NCI-H2081 (cell line): ENCODE data around the gene CYP27C1.
A peak's percentile ranks its signal among the peaks of the same experiment; 100 is the strongest.
"Not testable (repeated sequence)": the region's sequence is repeated elsewhere in the genome, so short reads cannot be mapped to it uniquely, and the experiment has no call there.

Experiments used
- DNase-seq, 2 experiments: peaks; one replicate each; lab custom pipeline; 2025; lab: John Stamatoyannopoulos, UW

The CYP27C1 gene

DNA sequence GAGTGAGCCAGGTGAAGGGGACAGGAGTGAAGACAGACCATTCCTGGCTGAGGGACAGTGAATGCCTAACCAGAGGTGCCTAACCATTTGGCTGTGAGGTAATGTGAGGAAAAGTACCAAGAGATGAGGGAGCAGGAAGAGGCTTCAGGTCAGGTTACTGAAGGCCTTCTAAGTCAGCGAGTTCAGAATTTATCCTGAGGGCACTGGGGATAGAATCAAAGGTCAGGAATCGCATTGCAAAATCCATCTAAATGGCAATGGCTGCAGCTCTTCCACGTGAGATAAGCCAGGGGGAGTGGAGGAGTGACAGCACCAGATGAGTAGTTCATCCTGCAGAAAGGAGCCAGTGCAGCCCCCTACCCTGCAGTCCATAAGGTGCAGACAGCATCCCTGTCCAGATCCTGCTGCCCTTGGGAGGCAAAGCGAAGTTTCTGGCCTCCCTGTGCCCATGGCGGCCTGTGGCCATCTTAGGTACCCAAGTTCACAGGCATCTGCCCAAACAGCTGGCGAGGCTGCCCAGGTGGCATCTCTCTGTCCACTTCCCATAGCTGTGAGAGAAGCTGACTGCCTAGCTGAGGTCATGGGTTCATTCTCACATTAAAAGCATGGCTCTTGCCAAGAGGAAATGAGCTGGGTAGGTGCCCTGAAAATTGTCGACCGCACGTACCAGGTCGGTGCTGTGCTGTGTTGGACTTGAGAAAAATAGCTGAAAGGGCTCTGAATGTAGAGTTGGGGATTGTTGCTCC is 49.5 kb downstream of the CYP27C1 start:
- no peak for DNase-seq

DNA sequence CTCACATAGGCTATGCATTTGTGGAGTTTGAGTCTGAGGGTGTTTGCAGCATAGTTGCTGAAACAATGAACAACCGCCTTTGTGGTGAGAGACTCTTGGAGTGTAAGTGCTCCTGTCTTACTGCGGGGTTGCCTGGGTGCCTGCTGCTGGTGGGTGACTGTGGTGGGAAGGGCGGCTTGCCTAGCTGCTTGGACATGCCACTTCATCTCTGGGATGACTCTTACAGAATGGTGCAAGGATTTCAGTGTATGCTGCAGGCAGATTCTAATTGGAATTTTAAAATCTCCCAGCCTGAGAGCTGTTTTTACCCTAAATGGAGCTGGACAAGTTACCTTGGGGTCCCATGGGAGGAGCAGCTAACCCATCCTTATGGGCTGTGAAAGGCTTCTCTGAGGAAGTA is 50.1 kb downstream of the CYP27C1 start:
- DNase-seq, result no peak

DNA sequence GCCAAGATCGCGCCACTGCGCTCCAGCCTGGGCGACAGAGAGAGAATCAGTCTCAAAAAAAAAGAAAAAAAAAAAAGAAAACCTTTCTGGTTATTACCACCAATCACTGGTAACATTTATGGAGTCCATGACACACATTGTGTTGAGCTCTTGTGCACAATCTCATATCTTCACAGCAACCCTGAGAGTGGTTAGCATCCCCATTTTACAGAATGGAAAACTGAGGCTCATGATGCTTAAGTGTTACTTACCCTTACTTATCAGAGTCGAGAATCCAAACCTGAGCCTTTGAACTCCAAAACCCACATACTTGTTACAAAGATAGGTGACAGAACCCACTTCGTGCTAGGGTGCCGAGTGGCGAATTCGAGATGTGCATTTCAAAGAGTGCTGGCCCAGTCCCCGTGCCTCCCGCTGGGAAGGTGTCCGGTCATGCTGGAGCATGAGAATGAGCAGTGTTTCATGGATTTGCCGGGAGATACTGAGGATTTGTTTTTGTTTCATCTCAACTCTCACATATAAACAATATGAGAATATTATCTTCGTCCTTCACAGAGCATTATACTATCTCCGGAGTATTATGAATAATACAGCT is 50.9 kb downstream of the CYP27C1 start:
- DNase-seq, result no peak

DNA sequence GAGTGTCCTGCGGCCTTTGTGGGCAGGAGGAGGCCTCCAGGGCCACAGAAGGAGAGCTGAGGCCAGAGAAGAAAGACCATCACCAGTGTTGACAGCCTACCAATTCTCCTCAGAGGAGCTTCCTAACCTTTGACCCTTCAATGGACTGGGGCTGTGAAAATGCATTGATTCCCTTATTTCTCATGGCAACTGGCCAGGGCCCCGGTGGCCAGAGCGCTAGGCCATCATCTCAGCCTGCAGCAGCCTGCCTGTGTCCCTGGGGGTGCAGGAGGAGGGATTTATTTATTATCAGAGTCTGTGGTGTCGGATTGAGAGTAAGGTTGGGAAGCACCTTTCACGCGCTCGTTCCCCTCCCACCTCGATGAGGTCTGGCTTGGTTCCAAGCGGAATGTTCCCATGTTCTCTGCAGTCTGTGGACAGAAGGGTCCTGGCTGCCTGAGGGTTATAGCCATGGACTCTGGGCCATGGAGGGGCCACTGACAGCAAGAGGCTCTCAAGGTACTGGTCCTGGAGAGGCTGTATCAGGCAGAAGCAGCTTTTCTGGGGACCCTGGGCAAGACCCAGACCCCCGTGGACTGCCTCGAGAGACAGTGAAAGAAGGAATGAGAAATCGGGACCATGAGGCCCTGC is 53.8 kb downstream of the CYP27C1 start:
- peak in 1 of 2 experiments; percentile 33 for DNase-seq

DNA sequence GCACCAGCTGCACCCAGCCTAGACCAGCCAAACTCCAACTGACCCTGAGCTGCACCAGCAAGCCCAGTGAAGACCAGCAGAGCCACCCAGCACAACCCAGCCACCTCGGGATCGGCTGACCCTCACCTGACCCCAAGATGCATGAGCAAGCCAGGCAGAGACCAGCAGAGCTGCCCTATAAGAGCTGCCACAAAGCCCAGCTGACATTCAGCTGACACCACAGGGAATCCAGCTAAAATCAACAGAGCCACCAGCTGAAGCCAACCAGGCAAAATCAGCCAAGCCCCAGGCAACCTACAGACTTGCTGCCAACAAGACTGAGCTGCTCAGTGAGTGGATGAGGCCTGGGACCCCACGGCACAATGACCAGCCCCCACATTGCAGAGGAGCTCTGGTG is 54.6 kb downstream of the CYP27C1 start:
- peak; percentile 49 to 90 for DNase-seq

DNA sequence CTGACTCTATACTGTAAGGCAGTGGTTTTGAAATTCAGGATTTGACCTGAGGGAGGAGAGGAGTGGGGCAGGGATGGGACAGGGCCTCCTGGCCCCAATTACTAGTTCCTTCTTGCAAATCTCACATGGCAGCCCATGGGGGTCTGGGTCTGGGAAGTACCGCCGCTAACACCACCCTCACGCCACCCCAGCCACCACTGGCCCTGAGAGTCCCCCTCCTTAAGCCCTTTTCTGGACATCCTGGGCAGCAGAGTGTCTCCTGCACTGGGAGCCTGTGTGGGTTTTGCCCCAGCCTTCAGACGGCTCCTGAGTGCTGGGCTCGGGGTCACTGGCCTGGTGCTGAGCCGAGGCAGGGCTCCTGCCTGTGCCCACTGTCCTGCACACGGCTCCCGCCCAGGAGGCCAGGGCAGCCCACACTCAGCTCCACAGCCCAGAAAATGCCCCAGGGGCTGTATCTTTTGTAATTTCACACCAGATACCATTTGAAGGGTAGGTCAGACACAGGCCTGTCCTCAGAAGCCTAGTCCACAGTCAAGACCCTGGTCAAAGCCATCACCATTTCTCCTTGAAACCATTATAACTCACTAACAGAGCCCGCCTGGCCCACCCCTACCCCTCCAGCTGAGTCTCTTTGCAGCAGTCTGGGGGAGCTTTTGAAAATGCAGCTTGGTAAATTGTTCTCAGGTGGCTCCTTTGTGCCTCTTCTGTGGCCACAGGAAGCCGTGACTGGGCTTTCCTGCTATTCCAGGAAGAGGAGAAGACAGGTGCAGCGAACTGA is 55.1 kb downstream of the CYP27C1 start:
- peak; percentile 32 to 86 for DNase-seq

DNA sequence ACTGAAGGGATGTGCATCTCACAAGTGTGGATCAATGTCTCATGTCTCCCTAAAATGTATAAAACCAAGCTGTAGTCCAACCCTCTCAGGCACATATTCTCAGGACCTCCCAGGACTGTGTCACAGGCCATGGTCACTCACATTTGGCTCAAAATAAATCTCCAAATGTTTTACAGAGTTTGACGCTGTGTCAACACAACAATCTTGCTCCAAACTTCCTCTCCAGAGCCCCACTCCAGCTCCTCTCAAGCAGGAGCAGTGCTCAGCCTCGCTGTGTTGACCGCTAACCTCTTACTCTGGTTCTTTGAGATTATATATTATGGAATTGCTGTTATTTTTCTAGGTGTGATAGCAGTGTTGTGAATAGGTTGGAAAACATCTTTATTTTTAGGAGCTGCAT is 56.2 kb downstream of the CYP27C1 start:
- no peak for DNase-seq

DNA sequence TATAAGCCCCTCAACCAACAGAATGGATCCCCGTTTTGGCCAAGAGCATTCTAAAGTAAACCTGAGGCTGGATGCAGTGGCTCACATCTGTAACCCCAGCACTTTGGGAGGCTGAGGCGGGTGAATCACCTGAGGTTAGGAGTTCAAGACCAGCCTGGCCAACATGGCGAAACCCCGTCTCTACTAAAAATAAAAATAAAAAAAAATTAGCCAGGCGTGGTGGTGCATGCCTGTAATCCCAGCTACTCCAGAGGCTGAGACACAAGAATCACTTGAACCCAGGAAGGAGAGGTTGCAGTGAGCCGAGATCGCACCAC is 57.1 kb downstream of the CYP27C1 start:
- not testable (repeated sequence) for DNase-seq

DNA sequence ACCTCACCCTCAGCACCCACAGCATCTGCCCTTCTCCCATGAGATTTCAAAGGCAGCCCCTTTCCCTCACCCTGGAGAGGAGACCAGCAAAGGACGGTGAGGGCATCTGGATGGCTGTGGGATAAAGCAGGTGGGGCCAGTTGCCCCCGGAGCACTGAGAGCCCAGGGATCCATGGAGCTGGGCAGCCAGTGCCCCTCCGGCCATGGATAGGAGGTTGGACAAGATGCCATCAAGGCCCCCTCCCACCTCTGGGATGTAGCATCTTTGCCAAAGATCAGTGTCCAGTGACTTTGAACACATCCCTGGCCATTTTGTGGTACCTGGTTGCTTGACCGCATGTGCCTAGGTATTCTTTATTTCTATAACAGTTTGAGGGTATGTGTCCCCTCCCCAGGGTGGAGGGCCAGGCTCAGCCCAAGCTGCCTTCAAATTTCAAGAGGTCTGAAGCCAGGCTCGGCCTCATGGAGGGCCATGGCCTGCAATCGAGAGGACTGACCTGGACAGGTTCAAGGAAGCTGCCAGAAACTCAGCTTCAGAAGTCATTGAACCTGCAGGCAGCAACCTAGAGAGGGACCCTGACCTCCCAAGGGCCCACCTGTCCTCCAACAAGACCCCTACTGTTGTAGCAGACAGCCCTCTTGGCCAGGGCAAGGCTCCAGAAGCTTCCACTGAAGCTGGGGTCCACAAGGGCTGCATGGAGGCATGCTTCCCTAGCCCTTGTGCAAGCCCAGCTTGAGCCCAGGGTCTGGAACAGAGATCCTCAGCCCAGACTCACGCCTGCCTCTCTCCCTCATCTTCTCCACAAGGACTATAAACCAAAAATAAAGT is 57.6 kb downstream of the CYP27C1 start:
- no peak for DNase-seq

DNA sequence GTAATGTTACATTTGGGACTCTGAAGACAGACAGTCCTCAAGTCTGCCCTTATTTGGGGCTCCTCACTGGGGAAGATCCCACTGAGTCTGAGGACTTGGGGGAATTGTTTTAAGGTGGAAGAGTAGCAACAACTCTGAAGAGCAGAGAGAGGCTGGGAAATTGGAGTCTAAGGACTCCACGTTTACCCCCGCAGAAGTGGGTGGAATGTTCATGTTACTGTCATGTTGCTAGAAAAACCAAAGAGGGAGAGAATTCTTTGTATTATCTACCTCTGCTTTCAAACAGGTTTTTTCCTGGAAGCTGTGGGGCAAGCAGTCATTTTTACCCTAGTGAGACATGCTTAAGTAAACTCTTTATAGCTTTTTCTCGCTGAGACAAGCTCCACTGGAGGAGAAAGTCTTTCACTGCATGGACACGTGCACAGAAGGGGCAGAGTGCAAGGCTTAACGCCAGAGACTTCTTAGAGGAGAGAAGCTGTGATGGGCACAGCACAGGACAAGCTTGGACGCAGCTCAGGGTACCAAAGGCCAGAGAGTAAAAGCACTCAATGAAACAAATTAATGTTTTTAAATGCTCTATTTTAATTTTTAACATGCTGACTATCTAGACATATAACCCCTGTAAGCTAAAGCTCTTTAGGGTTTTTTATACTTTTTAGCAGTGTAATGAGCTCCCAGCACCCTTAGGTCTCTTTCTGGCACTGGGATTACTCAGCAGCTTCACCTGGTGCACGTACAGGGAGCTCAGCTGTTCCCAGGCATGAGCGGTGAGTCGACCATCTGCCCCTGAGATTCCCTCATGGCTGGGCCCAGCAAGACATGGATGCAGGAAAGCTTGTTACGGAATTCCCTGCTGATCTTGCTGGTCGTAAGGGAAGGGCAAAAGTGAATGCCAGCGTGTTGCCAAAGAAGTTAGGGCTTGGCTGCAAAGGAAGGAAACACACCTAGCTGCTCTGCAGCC is 58.6 kb downstream of the CYP27C1 start:
- no peak for DNase-seq

DNA sequence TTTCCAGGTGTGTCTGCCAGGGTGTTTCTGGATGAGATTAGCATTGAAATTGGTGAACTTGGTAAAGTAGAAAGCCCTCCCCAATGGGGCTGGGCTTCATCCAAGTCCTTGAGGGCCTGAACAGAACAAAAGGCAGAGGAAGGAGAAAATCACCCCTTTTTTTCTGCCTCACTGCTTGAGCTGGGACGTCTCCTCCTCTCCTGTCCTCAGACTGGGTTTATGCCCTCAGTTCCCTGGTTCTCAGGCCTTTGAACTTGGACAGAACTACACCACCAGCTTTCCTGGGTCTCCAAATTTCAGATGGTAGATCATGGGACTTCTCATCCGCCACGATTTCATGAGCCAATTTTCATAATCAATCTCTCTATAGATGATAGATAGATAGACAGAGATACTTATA is 59.4 kb downstream of the CYP27C1 start:
- no peak for DNase-seq

DNA sequence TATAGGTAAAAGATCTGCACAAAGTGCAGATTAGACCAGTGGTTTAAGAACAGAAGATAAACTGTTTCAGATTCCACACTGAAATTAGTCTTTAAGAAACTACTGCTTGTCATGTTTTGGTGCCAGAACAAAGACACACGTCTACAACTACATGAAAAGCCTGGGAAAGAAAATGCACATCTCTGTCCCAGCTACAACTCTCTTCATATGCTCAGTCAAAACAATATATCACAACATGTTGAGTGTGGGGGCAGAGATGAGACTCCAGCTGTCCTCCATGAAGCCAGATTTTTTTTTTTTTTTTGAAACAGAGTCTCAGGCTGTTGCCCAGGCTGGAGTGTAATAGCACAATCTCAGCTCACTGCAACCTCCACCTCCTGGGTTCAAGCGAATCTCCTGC is 60.6 kb downstream of the CYP27C1 start:
- DNase-seq, result no peak

DNA sequence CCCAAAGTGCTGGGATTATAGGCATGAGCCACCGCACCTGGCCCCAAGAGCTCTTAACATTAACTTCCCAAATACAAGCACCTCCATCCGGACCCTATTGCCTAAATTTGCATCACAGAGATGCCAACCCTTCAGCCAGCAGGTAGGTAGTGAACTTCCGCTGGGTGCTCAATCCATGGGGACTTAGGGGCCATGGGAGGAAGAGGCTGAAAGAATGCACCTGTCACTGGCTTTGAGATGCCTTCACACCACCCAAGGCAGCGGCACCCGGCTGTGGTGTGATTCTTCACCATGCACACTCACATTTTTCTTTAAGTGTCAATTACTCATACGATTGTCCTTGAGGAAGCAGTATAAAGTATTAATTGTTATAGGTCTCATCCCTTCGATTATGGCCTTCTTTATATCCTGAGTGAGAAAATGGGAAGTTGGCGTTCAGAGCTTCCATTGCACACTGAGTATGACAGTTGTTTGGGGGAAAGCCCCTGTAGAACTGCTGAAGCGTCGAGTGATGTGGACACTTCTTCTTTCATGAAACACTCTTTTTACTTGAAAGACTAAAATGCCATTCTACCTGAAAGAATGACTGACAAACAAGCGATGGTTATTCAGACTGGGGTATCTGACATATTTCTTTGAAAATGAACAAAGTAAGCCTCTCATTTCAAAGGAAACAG is 61.3 kb downstream of the CYP27C1 start:
- DNase-seq, result no peak

DNA sequence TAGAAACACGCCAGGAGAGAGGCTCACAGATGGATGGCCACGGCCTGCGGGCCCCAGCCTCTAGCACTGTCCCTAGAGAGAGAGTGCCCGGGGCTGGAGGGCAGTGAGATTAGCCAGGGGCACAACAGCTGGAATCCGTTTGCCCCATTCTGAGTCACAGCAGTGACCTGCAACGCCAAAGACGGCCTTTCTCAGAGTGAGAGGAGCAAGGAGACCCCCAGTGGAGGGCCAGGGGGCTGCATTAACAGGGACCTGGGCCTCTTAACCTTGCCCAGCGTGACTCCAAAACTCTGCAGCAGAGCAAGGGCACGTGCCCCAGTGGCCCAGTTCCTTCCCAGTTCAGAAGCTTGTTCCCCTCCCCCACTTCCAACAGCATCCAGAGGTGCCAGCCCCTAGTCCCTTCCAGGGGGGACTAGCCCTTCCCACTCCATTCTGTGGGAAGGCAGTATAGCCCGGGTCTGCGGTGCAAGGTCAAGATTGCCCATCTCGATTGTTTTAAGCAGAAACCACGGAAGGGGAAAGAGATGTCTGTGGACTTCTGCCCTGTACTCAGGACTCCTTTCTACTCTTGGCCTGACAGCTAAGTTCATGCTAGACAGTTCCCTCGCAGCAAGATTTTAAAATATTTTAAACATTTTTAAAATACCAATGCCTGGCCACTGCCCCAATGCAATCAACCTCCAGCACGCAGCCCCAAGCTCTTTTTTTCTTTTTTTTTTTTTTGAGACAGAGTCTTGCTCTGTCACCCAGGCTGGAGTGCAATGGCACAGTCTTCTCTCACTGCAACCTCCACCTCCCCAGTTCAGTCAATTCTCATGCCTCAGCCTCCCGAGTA is 62.2 kb downstream of the CYP27C1 start:
- DNase-seq, result no peak

DNA sequence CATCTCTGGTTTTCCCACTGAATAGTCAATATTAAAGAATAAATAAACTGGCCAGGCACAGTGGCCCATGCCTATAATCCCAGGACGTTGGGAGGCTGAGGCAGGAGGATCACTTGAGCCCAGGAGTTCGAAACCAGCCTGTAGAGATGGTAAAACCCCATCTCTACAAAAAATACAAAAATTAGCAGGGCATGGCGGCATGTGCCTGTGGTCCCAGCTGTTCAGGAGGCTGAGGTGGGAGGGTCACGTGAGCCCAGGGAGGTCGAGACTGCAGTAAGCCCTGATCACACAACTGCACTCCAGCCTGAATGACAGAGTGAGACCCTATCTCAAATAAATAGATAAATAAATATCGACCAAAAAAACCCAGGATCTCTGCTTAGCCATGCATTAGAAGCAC is 63.0 kb downstream of the CYP27C1 start:
- DNase-seq, result no peak

DNA sequence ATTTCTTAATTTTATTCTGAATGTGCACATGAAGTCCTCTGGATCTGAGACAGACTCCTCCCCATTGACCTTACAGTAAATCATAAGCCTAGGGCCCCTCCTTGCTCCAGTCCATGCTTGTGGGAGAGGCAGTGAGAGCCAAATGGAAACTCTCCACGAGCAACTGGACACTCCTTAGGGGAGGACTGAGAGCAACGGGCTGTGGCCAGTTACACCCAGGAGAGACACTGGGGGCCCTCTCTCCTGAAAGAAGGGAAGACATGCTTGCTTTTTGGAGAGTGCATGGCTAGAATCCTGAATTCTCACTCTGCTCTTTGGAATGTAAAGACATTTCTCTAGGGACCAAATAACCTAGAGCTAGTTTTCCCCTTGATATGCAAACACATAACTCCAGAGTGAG is 64.2 kb downstream of the CYP27C1 start:
- DNase-seq, result no peak

DNA sequence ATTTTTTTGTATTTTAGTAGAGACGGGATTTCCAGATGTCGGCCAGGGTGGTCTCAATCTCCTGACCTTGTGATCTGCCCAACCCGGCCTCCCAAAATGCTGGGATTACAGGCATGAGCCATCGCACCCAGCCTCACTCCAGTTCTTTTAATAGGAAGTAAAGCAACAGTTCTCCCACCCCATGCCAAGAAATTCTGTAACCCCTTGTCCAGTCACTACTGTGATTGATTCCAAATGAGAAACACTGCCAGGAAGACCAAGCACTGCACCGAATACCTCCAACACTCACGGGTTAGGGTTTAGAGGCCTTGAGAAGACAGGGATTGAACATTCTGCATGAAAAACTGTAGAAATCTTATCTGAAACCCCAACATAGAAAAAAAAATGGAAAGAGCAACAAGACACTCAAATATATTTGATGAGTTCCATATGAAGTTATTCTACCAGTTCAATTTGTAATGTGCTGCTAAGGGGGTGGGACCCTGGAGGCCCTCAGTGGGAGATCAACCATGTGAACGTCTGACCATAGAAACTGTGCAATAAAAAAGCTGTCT is 65.0 kb downstream of the CYP27C1 start:
- DNase-seq, result no peak

DNA sequence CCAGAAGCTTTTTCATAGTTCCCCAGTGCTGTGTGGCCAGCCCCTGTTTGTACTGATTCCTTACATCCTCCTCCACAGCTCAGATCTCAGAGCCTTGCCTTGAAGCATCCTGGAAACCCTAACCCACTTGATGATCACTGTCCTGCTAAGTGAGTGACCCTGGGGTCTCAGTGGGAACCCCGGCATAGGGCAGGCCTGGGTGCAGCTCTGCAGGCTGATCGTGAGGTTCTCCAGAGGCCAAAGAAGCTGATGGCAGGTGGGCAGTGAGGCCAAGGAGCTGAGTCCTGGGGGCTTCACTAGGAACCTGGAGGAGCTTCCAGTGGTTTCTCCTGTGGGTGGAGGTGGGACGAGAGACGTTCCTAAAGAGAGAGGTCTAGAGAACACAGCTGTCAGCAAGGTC is 65.7 kb downstream of the CYP27C1 start:
- no peak for DNase-seq

DNA sequence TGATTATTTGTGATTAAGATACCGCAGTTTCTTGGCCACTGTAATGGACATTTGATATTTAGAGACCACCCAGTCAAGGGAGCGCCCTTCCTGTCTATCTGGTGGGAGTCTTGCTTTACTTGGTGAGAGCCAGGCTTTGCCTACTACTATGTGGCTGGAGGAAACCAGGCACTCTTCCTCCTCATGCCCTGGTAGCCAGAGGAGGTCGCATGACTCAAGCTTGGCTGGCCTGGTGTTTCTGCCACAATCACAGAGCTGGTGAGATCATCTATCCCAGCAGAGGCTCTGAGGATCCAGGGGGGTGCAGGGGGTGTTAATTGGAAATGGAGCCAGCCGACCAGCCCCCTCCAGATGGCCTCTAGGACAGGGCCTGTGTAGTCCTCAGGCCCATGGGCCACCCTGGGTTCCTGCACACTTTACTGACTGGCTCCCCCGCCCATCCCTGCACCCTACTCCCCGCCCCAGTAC is 66.4 kb downstream of the CYP27C1 start:
- no peak for DNase-seq
